ENCODE data around the gene GPRIN2.
"Not testable (repeated sequence)": the region's sequence is repeated elsewhere in the genome, so short reads cannot be mapped to it uniquely, and the experiment has no call there.

Gene GPRIN2

GRCh38 chr10:46516660-46517416 lies 39.6 kb downstream of the GPRIN2 start:
- DNase-seq, result no peak

- no peak for DNase-seq
These were observed 40.7 kb downstream of the GPRIN2 start for GRCh38 chr10:46515793-46516192.

DNA sequence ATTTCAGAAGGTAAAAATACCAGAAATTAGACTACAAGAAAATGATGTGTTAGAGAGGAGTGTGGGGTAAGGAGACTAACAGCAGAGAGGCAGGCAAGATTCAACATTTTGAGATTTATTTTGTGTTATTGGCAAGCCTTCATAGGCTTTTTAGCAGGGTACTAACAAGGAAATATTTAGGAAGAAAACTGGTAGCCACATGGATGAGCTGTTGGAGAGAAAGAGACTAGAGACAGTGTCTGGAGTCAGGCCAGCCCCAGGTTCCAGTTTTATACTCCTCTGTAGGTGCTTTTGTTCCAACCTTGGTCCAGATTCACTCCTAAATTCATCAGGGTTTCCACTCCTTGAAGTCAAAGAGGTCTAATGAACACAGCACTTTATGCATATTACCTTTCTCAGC lies 41.1 kb downstream of the GPRIN2 start:
- no peak for DNase-seq

- DNase-seq, result no peak
These were observed 41.6 kb downstream of the GPRIN2 start for GRCh38 chr10:46514899-46515298.

DNA sequence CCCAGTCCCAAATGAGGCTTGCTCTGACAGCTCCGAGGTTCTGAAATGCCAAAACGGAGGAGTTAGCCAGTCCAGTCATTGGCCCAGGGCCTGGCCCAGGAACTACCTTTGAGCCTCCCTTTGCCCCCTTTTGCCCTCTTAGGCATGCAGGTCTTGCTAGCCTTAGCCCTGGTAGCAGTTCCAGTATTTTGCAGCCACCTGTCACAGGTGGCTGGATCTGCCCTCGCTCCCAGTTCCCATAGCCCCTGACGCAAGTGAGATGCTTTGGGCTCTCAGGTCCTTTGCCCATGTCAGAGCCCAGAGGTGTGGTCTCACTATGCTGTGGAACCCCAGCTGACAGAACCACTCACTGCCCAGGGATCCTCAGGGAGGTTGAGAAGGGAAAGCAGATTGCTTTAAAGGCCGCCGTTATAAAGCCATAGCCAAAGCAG lies 42.0 kb downstream of the GPRIN2 start:
- no peak for DNase-seq

DNA sequence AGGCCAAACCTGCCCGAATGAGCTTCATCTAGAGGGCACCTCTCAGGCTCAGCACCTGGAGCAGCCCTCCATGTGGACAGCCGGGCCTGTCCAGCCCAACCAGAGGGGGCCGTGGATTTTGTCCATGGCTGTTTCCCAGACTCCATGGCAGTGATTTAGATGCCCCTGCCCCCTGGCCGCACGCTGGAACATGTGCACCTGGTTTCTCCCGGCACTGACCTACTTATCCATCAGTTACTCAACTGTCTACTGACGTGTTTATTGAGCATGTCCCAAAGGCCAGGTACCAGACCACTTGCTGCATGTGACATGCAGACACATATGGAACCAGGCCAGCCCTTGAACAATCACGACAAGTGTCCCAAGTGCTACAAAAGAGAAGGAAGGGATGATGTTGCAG lies 43.1 kb downstream of the GPRIN2 start:
- not testable (repeated sequence) for DNase-seq

DNA sequence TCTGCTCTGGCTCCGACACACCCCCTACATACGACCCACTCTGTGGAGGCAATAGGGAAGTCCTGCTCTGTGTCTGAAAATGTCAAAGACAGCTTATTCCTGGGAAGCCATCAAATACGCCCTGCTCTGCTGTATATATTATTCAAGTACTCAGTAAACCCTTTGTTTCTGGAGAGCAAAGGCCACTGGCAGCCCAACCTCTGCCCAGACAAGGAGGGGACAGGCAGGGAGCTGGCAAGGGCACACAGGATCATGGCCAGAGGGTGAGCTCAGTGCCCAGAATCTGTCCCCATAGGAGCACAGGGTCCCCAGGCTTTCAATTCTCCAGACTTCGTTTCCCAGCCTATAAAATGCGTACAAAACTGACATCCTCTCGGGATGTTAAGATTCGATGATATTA lies 43.7 kb downstream of the GPRIN2 start:
- not testable (repeated sequence) for DNase-seq

DNA sequence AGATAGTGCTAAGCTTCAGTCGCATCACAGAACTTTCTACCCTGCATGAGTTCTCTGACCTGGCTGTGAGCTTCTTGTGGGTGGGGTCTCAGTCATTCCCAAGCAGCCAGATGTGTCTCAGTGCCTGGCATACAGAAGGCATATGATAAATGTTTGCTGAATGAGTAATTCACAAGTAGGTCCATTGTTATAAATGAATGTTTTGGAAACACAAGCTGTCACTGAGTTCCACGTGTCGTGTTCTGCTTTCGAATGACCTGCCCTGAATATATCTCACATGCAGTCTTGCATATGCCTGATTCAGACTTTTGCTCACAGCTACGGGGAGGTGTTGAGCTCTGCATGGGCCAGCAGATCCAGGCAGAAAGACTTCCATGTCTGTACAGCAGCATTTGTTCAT lies 44.5 kb downstream of the GPRIN2 start:
- not testable (repeated sequence) for DNase-seq
